Endodermal cell (in vitro differentiated cells): ENCODE data around the gene TAS2R8. TPM values are rescaled to one million over a fixed set of nuclear protein-coding genes. Genes with fewer than 3 reads are reported as not detected.

Source experiments
- DNase-seq: peaks from one replicate; pipeline ENCODE4 v3.0.0-alpha.2; 2017
- H3K27ac ChIP-seq: 2 replicates; pipeline ENCODE4 v1.5.1; 2013; ENCODE audit warnings: mild to moderate bottlenecking, low read depth, low read length, moderate library complexity
- H3K27me3 ChIP-seq: 2 replicates; pipeline ENCODE4 v1.6.1; 2013; ENCODE audit warnings: mild to moderate bottlenecking, low read length, moderate library complexity; ENCODE audit not compliant: insufficient read depth, control insufficient read depth, poor library complexity, severe bottlenecking
- H3K36me3 ChIP-seq: 2 replicates; pipeline ENCODE4 v1.7.0; 2013; ENCODE audit warnings: mild to moderate bottlenecking, low read length, moderate library complexity; ENCODE audit not compliant: control insufficient read depth, insufficient read depth
- H3K4me1 ChIP-seq: one replicate; pipeline ENCODE4 v1.7.0; 2013; ENCODE audit warnings: low read length; ENCODE audit not compliant: control insufficient read depth, insufficient read depth
- H3K4me3 ChIP-seq: 2 replicates; pipeline ENCODE4 v1.5.1; 2013; ENCODE audit warnings: mild to moderate bottlenecking, low read length, moderate library complexity
- H3K9ac ChIP-seq: 2 replicates; pipeline ENCODE4 v1.6.1; 2013; ENCODE audit warnings: mild to moderate bottlenecking, low read length, moderate library complexity; ENCODE audit not compliant: poor library complexity, severe bottlenecking; ENCODE audit errors: extremely low read depth
- H3K9me3 ChIP-seq: 2 replicates; pipeline ENCODE4 v1.6.1; 2013; ENCODE audit warnings: mild to moderate bottlenecking, low read length, moderate library complexity; ENCODE audit not compliant: control insufficient read depth
- H3K27ac Mint-ChIP-seq: 2 replicates; pipeline ENCODE4 v1.8.0; 2020; ENCODE audit warnings: mixed read lengths
- H3K27me3 Mint-ChIP-seq: 2 replicates; pipeline ENCODE4 v1.8.0; 2021; ENCODE audit warnings: mild to moderate bottlenecking, mixed read lengths; ENCODE audit not compliant: insufficient read depth
- H3K36me3 Mint-ChIP-seq: 2 replicates; pipeline ENCODE4 v1.8.0; 2020; ENCODE audit warnings: low read depth, mixed read lengths
- H3K4me1 Mint-ChIP-seq: 2 replicates; pipeline ENCODE4 v1.8.0; 2020; ENCODE audit warnings: mixed read lengths
- H3K4me3 Mint-ChIP-seq: 2 replicates; pipeline ENCODE4 v1.8.0; 2020; ENCODE audit warnings: mild to moderate bottlenecking, moderate library complexity, mixed read lengths
- H3K9me3 Mint-ChIP-seq: 2 replicates; pipeline ENCODE4 v1.8.0; 2020; ENCODE audit warnings: mild to moderate bottlenecking, mixed read lengths
- CTCF ChIP-seq: fragments of 200-600 bp; sonication (generic); conservative IDR thresholded peaks from 2 replicates; pipeline ENCODE4 v1.5.0; 2021; ENCODE audit warnings: antibody characterized with exemption, mild to moderate bottlenecking
- WGBS, 2 experiments: methylation state at CpG; one replicate each; pipeline versions ENCODE4 v1.1.5 to v1.1.7; 2013; ENCODE audit warnings: missing lambda C conversion rate in 2 of 2, mixed read lengths in 1 of 2; ENCODE audit not compliant: insufficient coverage in 1 of 2, insufficient read length in 1 of 2; 5-methylcytosine and 5-hydroxymethylcytosine counted together
- total RNA-seq, 2 donors: library from RNA; stranded (reverse); fragmentation: NEBNext Ultra II Directional in 1 of 2; extraction: Animal tissue kit (Norgen Biotek cat#: 25700) in 1 of 2; gene quantifications; 2 replicates in 1 of 2; 3 replicates in 1 of 2; pipeline ENCODE4 v1.2.1, GENCODE V29; 2021

The TAS2R8 gene
- total RNA-seq, 2 donors from 2014 or later = not detected

DNA sequence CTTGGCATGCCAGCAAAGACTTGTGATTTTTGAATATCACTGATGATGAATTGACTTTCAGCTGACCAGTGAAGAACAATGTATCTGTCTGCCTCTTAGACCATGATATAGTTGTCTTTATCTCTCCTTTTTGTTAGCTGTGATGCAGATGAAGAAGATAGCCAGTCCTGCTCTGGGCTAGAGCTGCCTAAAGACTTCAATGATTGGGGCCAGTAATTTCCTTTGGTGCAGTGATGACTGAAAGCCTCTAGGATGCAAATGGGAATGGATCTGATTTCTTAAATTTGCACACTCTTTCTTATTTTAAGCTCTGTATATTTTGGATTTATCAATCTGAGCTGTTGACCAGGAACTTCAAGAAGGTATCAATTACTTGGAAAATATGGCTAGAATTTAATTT is 3.0 kb upstream of the TAS2R8 start, which contains the start of gene TAS2R9:
TAS2R9 (minus strand) TSS at position 101 of the 400 bp plus-strand sequence; CDS start at position 8, 93 bp downstream.
- no peaks in the 10 kb centered on the region for H3K9me3 ChIP-seq
- peaks cover 18% of the 10 kb centered on the region for H3K4me1 ChIP-seq
- Mint-ChIP-seq H3K4me3 (no peak within 1 kb of the TSS), H3K36me3 (no peaks in the 10 kb centered on the region), H3K9me3 (no peaks in the 10 kb centered on the region), H3K27ac (no peak within 1 kb of the TSS), H3K27me3 (no peaks in the 10 kb centered on the region), H3K4me1 (peaks cover 19% of the 10 kb centered on the region)
- peak within 1 kb of the TSS; percentile 42 for H3K4me3 ChIP-seq
- DNase-seq = no peak
- H3K36me3 ChIP-seq = no peaks in the 10 kb centered on the region
- peak; percentile 38 for TF ChIP-seq CTCF
- no peak within 1 kb of the TSS for H3K9ac ChIP-seq
- H3K27me3 ChIP-seq = no peaks in the 10 kb centered on the region
- H3K27ac ChIP-seq = peak within 1 kb of the TSS; percentile 20

DNA sequence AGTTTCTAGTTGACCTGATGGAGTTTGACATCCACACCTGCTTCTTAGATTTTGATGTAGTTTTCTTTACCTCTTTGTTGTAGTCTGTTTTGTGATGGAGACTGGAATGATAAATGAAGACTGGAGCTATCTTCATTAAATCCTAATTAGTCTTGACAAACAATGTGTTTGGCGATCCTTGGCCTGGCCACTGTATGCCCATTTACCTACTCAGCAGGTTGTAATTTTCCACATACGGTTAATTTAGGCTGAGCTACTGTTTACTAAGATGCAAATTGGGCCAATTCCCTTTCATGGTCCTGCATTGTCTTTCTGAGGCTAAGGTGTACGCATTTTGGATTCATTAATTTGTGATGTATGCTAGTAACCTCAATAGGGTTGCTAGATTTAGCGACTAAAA is 4.5 kb downstream of the TAS2R8 start, which contains the start of gene TAS2R7:
TAS2R7 (minus strand) TSS at position 41 of the 400 bp plus-strand sequence. CDS start 57 bp downstream, outside the sequence.
- DNase-seq = no peak
- H3K27ac ChIP-seq = no peak within 1 kb of the TSS
- no peaks in the 10 kb centered on the region for H3K9me3 ChIP-seq
- TF ChIP-seq CTCF = no peak
- H3K9me3 Mint-ChIP-seq = no peaks in the 10 kb centered on the region
- no peak within 1 kb of the TSS for H3K9ac ChIP-seq
- peaks cover 20% of the 10 kb centered on the region for H3K4me1 Mint-ChIP-seq
- H3K27me3 Mint-ChIP-seq = no peaks in the 10 kb centered on the region
- no peak within 1 kb of the TSS for H3K4me3 Mint-ChIP-seq
- H3K4me3 ChIP-seq = peak within 1 kb of the TSS; percentile 25
- H3K36me3 Mint-ChIP-seq = no peaks in the 10 kb centered on the region
- no peaks in the 10 kb centered on the region for H3K36me3 ChIP-seq
- H3K27ac Mint-ChIP-seq = peak within 1 kb of the TSS; percentile 5
- WGBS, 2 experiments = 61 to 68% methylated on average over 4 of the region's 4 CpGs
- H3K27me3 ChIP-seq = no peaks in the 10 kb centered on the region
- H3K4me1 ChIP-seq = peaks cover 2% of the 10 kb centered on the region

DNA sequence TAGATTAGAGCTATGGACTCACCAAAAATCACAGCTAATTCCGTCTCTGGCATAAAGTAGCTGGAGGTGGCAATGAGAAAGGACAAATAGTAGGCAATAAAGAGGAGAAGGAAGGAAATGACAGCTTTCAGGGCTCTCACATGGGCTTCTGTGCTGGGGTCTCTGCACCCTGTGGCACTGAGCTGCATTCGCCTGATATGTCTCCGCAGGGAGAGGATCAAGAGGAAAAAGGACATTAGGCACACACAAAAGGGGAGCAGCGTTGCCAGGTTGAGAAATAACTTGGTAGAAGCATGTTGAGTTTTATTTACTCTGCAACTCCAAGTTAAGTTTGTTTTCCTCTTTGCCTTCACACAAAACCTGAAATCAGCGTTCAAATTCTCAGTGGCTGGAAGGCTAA is 5.3 kb downstream of the TAS2R8 start:
- WGBS, 2 experiments = 59% methylated on average over 5 of the region's 5 CpGs; no CpG with 5 or more reads in 1 of the 2 experiments
- Mint-ChIP-seq H3K9me3 (no peaks in the 10 kb centered on the region), H3K4me3 (no peak overlapping the region), H3K4me1 (peaks cover 20% of the 10 kb centered on the region), H3K27ac (peak overlapping the region; percentile 5), H3K36me3 (no peaks in the 10 kb centered on the region), H3K27me3 (no peaks in the 10 kb centered on the region)
- TF ChIP-seq CTCF = no peak
- H3K36me3 ChIP-seq = no peaks in the 10 kb centered on the region
- no peak overlapping the region for H3K27ac ChIP-seq
- H3K27me3 ChIP-seq = no peaks in the 10 kb centered on the region
- H3K4me3 ChIP-seq = peak overlapping the region; percentile 25
- H3K9me3 ChIP-seq = no peaks in the 10 kb centered on the region
- peaks cover 2% of the 10 kb centered on the region for H3K4me1 ChIP-seq
- DNase-seq = peak; percentile 60
- H3K9ac ChIP-seq = no peak overlapping the region
